Stimulated activated CD4-positive, alpha-beta T cell treated with anti-CD3 and anti-CD28 coated beads, Interleukin-1b, Interleukin-23, amount 100 ng/mL, for 4 hours (primary cell): ENCODE measurements around the gene SLC9A1.

Experiments used
- DNase-seq, 2 donors: peaks; one replicate each; pipeline ENCODE4 v3.0.0-alpha.2; 2020; ENCODE audit warnings: low read depth in 2 of 2

Gene SLC9A1

DNA sequence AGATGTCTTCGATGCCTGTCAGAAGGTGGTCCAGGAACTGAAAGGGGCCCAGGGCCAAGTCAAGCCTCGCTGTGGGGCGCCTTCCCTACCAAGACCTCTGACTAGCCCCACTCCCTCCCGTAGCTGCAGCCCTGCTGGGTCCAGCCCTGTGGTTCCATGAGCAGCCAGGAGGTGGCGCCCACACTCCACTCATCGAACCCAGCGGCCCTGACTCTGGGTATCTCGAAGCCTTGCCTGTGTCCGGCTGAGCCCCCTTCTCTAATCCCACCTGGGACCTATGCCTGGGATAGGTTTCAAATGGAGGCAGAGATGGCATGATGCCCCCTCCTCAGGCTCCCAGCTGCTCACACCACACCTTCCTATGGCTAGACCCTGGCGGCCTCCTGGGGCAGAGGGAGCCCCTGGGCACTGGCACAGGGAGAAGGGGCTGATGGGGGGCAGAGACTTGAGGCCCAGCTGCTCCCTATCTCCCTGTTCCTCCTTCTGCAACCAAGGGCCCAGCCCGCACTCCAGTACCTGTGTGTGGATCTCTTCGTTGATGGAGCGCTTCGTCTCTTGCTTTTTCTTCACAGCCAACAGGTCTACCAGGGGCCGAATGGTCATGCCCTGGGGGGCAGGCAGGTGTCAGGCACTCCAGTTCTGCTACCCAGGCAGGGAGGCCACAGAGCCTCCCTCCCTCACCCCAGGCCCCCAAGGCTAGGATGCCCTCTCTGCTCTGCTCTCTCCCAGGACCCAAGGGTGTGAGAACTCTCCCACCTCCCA lies 52.0 kb downstream of the SLC9A1 start:
- DNase-seq = peak; percentile 80 to 84

DNA sequence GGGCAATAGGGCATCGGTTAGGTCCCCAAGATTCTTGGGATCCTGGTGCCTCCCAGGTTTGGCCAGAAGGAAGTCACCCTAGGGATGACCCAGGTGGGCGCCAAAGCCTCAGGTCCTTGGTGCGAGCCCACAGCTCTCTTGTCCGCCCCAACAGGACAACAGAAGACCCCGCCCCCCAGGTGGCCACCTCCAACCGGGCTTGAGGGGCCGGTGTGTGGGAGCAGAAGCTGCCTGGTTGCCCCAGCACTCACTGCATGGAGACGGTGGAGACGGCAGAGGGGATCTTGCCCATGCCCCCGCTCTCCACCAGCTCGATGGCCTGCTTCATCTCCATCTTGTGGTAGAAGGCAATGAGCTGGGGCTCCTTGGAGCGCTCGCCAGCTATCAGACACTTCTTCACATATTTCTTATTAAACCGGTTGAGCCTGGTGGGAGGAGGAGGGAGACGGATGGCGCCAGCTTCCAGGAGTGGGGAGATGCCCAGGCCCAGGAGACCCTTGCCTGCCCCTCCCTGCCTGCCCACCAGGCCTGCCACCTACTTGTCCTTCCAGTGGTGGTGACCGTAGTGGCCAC lies 52.7 kb downstream of the SLC9A1 start:
- DNase-seq = no peak

GRCh38 chr1:27101696-27102095 lies 53.2 kb downstream of the SLC9A1 start:
- DNase-seq = no peak

GRCh38 chr1:27101054-27101491 lies 53.9 kb downstream of the SLC9A1 start:
- no peak for DNase-seq

- no peak for DNase-seq
Measured at GRCh38 chr1:27100335-27101053, 54.4 kb downstream of the SLC9A1 start.

- no peak for DNase-seq
Measured at GRCh38 chr1:27099587-27100334, 55.2 kb downstream of the SLC9A1 start.

DNA sequence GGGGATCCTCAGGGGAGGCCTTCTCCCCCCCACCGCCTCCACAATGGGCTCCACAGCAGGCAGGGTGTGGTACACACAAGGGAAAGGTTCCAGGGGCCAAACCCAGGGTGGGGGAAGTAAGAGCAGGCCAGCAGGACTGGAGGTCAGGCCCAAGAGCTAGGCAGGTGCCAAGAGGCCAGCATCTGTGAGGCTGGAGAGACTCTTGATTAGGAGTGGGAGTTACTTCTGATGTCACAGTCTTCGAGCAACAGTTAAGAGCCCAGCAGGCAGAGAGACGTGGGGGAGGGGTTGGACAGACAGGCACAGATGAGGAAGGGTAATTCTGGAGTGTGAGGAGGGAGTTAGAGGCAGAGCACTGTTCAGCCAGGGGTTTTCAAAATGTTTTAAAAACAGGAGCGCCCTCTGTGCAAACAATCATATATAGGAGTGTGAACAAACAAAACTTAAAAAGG lies 55.8 kb downstream of the SLC9A1 start:
- DNase-seq = no peak

DNA sequence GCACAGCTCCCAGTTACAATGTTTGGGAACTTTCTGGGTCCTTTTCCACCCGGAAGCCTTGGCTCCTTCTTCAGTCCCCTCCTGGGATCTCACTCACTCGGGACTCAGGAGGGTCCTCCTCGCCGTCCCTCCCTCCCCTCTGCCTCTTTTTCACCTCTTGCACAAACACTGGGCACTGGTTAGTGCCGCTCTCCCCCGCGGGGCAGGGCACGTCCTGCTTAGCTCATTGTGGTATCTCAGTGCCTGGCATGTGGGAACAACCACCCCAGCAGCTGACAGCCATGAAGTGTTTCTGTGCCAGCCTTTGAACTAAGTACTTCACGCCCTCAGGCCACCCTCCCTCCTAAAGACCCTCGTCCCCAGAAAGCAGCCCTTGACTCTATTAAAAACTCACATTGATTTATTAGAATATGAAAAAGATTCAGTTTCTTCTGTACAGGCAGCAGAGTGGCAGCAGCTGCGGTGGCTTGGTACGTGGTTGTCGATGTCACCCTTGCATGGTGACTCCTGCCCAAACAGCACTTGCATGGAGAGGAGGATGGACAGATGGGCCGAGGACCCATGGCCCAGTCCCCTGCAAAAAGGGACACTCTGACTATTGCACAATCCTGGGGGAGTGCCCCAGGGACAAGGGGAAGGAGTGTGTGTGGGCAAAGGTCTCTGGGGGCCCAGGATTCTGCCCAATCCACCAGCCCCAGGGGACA lies 56.3 kb downstream of the SLC9A1 start:
- no peak for DNase-seq

DNA sequence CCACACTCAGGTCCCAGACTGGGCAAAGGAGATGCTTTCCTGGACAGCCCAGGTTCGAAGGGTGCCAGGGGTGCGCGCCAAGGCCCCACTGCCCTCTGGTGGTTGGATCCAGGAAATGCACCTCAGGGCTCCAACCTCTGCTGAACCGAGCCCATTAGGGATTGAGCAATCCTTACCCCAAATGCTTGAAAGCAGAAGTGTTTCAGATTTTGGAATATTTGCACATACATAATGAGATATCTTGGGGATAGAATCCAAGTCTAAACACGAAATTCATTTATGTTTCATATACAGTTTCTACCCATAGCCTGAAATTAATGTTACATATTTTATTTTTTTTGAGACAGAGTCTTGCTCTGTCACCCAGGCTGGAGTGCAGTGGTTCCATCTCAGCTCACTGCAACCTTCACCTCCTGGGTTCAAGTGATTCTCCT lies 57.4 kb downstream of the SLC9A1 start:
- DNase-seq = peak; percentile 54 to 68

DNA sequence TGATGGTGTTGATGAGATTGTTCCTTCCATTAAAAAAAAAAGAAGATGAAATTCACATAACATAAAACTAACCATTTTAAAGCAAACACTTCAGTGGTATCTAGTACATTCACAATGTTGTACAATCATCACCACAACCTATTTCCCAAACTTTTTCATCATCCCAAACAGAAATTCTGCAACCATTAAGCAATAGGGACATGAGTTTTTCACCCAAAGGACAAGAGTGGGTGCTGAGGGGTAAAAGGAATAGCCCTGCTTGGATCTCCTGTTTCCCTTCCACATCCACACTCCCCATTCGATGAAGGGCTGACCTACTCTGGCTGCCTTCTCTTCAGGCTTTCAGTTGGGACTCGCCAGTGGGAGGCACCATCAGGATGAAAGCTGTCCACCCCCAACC lies 59.3 kb downstream of the SLC9A1 start:
- DNase-seq = no peak

- DNase-seq = no peak
Measured at GRCh38 chr1:27092888-27093287, 62.0 kb downstream of the SLC9A1 start.

GRCh38 chr1:27090911-27091310 lies 64.0 kb downstream of the SLC9A1 start:
- DNase-seq = no peak

- no peak for DNase-seq
Measured at GRCh38 chr1:27087371-27088220, 67.3 kb downstream of the SLC9A1 start.

DNA sequence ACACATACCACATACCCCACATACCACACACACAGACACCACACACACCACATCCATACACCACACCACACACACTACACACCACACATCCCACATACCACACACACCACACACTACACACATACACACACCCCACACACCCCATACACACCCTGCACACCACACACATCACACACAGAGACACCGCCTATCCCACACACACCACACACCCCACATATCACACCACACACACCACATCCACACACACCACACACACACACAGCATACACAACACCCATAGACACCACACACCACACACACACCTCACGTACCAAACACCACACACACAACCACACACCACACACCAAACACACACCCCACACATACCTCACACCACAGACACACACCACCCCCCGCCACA lies 68.3 kb downstream of the SLC9A1 start:
- no peak for DNase-seq

DNA sequence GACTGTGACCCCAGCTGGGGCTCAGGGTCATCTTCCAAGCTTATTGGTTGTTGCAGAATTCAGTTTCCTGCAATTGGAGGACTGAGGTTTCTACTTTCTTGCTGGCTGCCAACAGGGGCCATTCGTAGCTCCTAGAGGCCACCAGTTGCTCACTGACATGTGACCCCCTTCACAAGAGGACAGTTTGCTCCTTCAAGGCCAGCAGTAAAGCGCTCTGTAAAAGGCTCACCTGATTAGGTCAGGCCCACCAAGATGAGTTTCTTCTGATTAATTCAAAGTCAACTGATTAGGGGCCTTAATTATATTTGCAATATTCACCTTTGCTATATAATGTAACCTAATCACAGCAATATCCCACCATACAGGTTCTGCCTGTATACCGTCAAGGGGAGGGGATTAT lies 68.9 kb downstream of the SLC9A1 start:
- DNase-seq = no peak

DNA sequence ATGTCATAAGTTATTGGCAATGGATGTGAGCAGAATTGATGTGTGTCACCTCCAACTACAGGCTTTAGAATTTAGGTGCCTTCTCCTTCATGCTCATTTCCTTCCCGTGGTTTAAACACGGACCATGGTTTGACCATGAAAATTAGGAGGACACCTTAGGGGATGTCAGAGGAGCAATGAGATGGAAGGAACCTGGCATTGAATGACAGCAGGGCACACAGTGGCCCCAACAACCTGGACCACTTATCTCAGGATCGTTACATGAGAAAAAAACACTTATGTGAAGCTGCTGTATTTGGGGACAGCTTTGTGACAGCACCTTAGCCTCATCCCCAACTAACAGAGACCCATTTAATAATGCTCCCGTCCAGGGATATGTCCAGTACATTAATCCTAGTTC lies 70.8 kb downstream of the SLC9A1 start:
- DNase-seq = no peak

- no peak for DNase-seq
Measured at GRCh38 chr1:27077968-27078367, 77.0 kb downstream of the SLC9A1 start.

DNA sequence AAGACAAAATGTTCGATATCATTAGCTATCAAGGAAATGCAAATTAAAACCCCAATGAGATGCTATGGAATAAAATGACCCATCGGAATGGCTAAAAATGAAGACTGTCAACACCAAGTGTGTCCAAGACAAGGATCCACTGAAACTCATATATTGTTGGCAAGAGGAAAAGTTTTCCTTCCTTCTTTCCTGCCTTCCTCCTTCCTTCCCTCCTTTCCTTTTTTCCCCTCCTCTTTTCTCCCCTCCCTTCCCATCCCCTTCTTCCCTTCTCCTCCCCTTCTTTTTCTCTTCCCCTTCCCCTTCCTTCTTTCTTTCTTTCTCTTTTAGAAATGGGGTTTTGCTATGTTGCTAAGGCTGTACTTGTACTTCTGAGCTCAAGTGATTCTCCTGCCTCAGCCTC lies 78.1 kb downstream of the SLC9A1 start:
- DNase-seq = no peak

DNA sequence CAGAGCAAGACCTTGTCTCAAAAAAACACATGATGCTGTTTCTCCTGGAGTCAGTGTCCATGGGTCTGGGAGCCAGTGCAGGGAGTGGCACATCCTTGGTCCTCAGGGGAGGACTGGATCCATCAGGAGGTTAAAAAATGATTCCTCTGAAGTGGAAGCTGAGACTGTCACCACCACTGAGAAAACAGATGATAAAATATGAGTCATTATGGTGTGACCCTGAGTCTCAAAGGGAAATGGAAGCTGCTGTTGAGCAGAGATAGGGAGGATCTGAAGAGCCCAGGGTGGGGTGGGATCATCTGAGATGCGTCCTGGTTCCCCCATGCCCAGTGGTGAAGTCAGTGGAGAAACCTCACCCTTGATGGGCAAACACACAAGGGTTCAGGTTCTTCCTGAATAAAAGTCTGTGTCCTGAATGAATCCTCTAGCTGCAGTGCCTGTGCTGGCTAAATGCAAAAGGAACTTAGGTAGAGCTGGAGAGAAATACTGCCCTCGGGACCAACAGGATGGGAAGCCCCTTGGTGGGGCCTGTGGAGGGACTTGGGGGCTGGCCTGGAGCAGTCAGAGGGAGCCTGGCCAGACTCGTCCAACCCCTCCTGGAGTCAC lies 80.6 kb downstream of the SLC9A1 start:
- no peak for DNase-seq

GRCh38 chr1:27071049-27071416 lies 83.9 kb downstream of the SLC9A1 start:
- DNase-seq = no peak
